ENCODE measurements around the gene ADAMTS4. TPM values are rescaled to one million over a fixed set of nuclear protein-coding genes. Genes with fewer than 3 reads are reported as not detected.

The ADAMTS4 gene
- total RNA-seq, 1 experiment from 2014 or later, result 7.0 TPM

- Histone ChIP-seq H3K79me2 (ENCODE audit: insufficient read depth, low read length) (no peaks in the 10 kb centered on the region), H3K4me1 (ENCODE audit: insufficient read depth, low read length) (peaks cover 6% of the 10 kb centered on the region; the same call in 1 of the 2 replicates), H3K4ac (ENCODE audit: low read depth, low read length) (no peak overlapping the region), H2AK5ac (ENCODE audit: insufficient read length, low read length) (no peak overlapping the region), H4K5ac (ENCODE audit: insufficient read length, low read depth, low read length) (no peak overlapping the region), H4K91ac (ENCODE audit: insufficient read length, low read depth, low read length) (no peak overlapping the region), H2BK120ac (ENCODE audit: low read depth, low read length, poor library complexity, severe bottlenecking) (no peak overlapping the region), H3K56ac (ENCODE audit: insufficient read length, low read depth, low read length) (no peak overlapping the region), H3K14ac (ENCODE audit: insufficient read depth, low read length) (no peak overlapping the region), H2BK5ac (ENCODE audit: insufficient read length, low read length) (no peak overlapping the region), H3K9me3 (ENCODE audit: control insufficient read depth, low read depth, low read length) (no peaks in the 10 kb centered on the region), H3K4me2 (ENCODE audit: insufficient read depth, insufficient read length, low read length) (no peak overlapping the region), H4K8ac (replicated peaks; ENCODE audit: insufficient read length, low read depth, low read length) (no peak overlapping the region), H3K18ac (ENCODE audit: insufficient read length, low read depth, low read length) (no peak overlapping the region), H2BK20ac (ENCODE audit: low read depth, low read length, poor library complexity, severe bottlenecking) (no peak overlapping the region), H3T11ph (ENCODE audit: low read length) (no peak overlapping the region), H2BK12ac (ENCODE audit: insufficient read length, low read depth, low read length) (no peak overlapping the region), H3K9ac (ENCODE audit: extremely low read depth, insufficient read length, low read length) (no peak overlapping the region), H2BK15ac (ENCODE audit: low read depth, low read length) (no peak overlapping the region), H3K79me1 (ENCODE audit: insufficient read depth, low read depth, low read length, poor library complexity, severe bottlenecking) (no peaks in the 10 kb centered on the region), H3K27me3 (ENCODE audit: insufficient read depth, low read length) (no peaks in the 10 kb centered on the region), H4K20me1 (ENCODE audit: control insufficient read depth, insufficient read depth, insufficient read length) (no peaks in the 10 kb centered on the region), H2AFZ (ENCODE audit: low read length) (no peak overlapping the region), H3K23me2 (ENCODE audit: insufficient read length, low read depth, low read length, poor library complexity, severe bottlenecking) (no peaks in the 10 kb centered on the region), H3K23ac (ENCODE audit: insufficient read length, low read depth, low read length) (no peak overlapping the region), H3K27ac (ENCODE audit: insufficient read length, low read depth, low read length) (no peak overlapping the region)
- Mint-ChIP-seq H3K9me3 (no peaks in the 10 kb centered on the region), H3K27me3 (ENCODE audit: low read depth) (no peaks in the 10 kb centered on the region), H3K4me1 (peaks cover 24 to 29% of the 10 kb centered on the region in 2 experiments), H3K27ac (peak overlapping the region in 1 of 3 experiments; percentile 65; a peak in 2 of 7 replicates), H3K4me3 (no peak overlapping the region), H3K36me3 (ENCODE audit: insufficient read depth in 1 of 3, low read depth in 3 of 3) (peaks cover 23 to 54% (median 52%) of the 10 kb centered on the region in 3 experiments)
- TF ChIP-seq CTCF (conservative IDR thresholded peaks at IDR 0.05), result no peak
- no peak for DNase-seq
- no CpG with 5 or more reads among the region's 9 CpGs for WGBS (ENCODE audit: extremely low coverage, insufficient read length, low lambda C conversion rate)
Observed at GRCh38 chr1:161214369-161214768, 15.5 kb upstream of the ADAMTS4 start.
